ENCODE measurements around the gene MAST2.

DNA sequence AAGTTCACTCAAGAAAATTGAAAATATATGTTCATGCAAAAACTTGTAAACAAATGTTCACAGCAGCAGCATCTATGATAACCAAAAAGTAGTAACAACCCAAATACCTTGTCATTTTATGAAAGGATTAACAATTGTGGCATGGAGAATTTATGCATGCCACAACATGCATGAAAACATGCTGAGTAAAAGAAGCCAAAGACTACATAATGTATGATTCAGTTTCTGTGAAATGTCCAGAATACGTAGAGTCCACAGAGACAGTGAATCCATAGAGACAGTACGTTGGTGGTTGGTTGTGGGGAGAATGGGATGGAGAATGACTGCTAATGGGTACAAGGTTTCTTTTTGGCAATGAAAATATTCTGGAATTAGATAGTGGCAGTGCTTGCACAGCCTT, 148.7 kb downstream of the MAST2 start:
- TF ChIP-seq, protein P1, sequence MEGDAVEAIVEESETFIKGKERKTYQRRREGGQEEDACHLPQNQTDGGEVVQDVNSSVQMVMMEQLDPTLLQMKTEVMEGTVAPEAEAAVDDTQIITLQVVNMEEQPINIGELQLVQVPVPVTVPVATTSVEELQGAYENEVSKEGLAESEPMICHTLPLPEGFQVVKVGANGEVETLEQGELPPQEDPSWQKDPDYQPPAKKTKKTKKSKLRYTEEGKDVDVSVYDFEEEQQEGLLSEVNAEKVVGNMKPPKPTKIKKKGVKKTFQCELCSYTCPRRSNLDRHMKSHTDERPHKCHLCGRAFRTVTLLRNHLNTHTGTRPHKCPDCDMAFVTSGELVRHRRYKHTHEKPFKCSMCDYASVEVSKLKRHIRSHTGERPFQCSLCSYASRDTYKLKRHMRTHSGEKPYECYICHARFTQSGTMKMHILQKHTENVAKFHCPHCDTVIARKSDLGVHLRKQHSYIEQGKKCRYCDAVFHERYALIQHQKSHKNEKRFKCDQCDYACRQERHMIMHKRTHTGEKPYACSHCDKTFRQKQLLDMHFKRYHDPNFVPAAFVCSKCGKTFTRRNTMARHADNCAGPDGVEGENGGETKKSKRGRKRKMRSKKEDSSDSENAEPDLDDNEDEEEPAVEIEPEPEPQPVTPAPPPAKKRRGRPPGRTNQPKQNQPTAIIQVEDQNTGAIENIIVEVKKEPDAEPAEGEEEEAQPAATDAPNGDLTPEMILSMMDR (IDR thresholded peaks at IDR 0.05) = no peak
- TF ChIP-seq POLR2AphosphoS5 (IDR thresholded peaks at IDR 0.05) = no peak

Measured in breast epithelium (tissue), 3 donors.